SK-N-SH (cell line): ENCODE data around the gene CASQ1.

Experiments
- CTCF ChIP-seq: fragments of 200-600 bp; sonication (generic); IDR thresholded peaks from 2 replicates; pipeline ENCODE4 v1.6.1; 2017; ENCODE audit warnings: antibody characterized with exemption, mild to moderate bottlenecking, moderate library complexity
- EP300 ChIP-seq, 2 experiments: IDR thresholded peaks; 2 replicates each; pipeline versions ENCODE4 v1.4.0 to v1.6.1; 2012; ENCODE audit warnings: borderline replicate concordance in 1 of 2, low read depth in 1 of 2, low read length in 1 of 2
- FOXJ3 ChIP-seq: sonication (generic); formaldehyde crosslinking; IDR thresholded peaks from 2 replicates; pipeline ENCODE4 v1.5.1; 2020; ENCODE audit warnings: mild to moderate bottlenecking, missing genetic modification reagents
- MAX ChIP-seq: IDR thresholded peaks from 2 replicates; pipeline ENCODE4 v1.4.0; 2012; ENCODE audit warnings: low read depth
- NFIC ChIP-seq: IDR thresholded peaks from 2 replicates; pipeline ENCODE4 v1.4.0; 2012; ENCODE audit warnings: borderline replicate concordance
- POLR2AphosphoS5 ChIP-seq: IDR thresholded peaks from 2 replicates; pipeline ENCODE4 v1.6.1; 2012; ENCODE audit warnings: low read depth, low read length

- TF ChIP-seq POLR2AphosphoS5: no peak
- no peak for TF ChIP-seq CTCF
- no peak for TF ChIP-seq FOXJ3
- TF ChIP-seq MAX: no peak
- no peak for TF ChIP-seq NFIC
- no peak for TF ChIP-seq EP300 (IDR thresholded peaks at IDR 0.05; ENCODE audit: borderline replicate concordance in 1 of 2, low read depth in 1 of 2, low read length in 1 of 2)
Measured at GRCh38 chr1:160200786-160201185, 10.4 kb downstream of the CASQ1 start.
